HepG2 (cell line): ENCODE results near the gene ENPP1. TPM values are rescaled to one million over a fixed set of nuclear protein-coding genes. Genes with fewer than 3 reads are reported as not detected.

ENCODE experiments used
- AKAP8 ChIP-seq: sonication (generic); formaldehyde crosslinking; IDR thresholded peaks from 2 replicates; pipeline ENCODE4 v1.5.1; 2020; ENCODE audit warnings: mild to moderate bottlenecking, missing genetic modification reagents
- BHLHE40 ChIP-seq: IDR thresholded peaks from 2 replicates; pipeline ENCODE4 v1.6.1; 2011; ENCODE audit warnings: low read length, improper control_type of control experiment
- DNMT1 ChIP-seq: sonication (generic); formaldehyde crosslinking; IDR thresholded peaks from 2 replicates; pipeline ENCODE4 v1.5.1; 2020; ENCODE audit warnings: mild to moderate bottlenecking, missing genetic modification reagents
- IKZF1 ChIP-seq: fragments of 450-650 bp; IDR thresholded peaks from 2 replicates; pipeline ENCODE4 v1.7.1; 2016
- MXI1 ChIP-seq: IDR thresholded peaks from 3 replicates; pipeline ENCODE4 v1.6.1; 2012; ENCODE audit warnings: low read depth, low read length, inconsistent platforms, borderline replicate concordance
- SIX4 ChIP-seq: sonication (generic); formaldehyde crosslinking; IDR thresholded peaks from 2 replicates; pipeline ENCODE4 v1.4.0; 2020; ENCODE audit warnings: missing genetic modification reagents
- ZNF337 ChIP-seq: sonication (generic); formaldehyde crosslinking; IDR thresholded peaks from 2 replicates; pipeline ENCODE4 v1.5.1; 2020; ENCODE audit warnings: missing genetic modification reagents, low read depth, mild to moderate bottlenecking, borderline replicate concordance
- ZNF546 ChIP-seq: sonication (generic); formaldehyde crosslinking; conservative IDR thresholded peaks from 2 replicates; pipeline ENCODE4 v1.8.1; 2023; ENCODE audit warnings: mild to moderate bottlenecking, missing genetic modification reagents
- ZNF768 ChIP-seq: sonication (generic); formaldehyde crosslinking; IDR thresholded peaks from 2 replicates; pipeline ENCODE4 v1.4.0; 2020; ENCODE audit warnings: missing genetic modification reagents
- polyA plus RNA-seq, 8 experiments: library from polyadenylated mRNA; depleted of rRNA in 3 of 8; stranded (reverse) in 7 of 8; unstranded in 1 of 8; fragments of >200 nt; fragmentation: Illumina TruSeq in 4 of 8; extraction: Trizol in 4 of 8; gene quantifications; 2 replicates each; pipeline versions ENCODE4 v1.2.1 to v1.2.3, GENCODE V29; 2011 to 2016; ENCODE audit warnings: low read depth in 4 of 8, missing spikeins in 1 of 8, mixed read lengths in 1 of 8; ENCODE audit not compliant: insufficient read depth in 1 of 8
- total RNA-seq, 5 experiments: library from RNA; depleted of rRNA; stranded (reverse); fragments of >200 nt; fragmentation: Illumina TruSeq; extraction: Trizol; gene quantifications; 2 replicates each; pipeline ENCODE4 v1.2.3, GENCODE V29; 2016; ENCODE audit warnings: low read depth in 1 of 5
- TF ChIP-seq, protein P1 (sequence below): sonication (generic); formaldehyde crosslinking; IDR thresholded peaks from one replicate; pipeline ENCODE4 v1.5.1; 2020; ENCODE audit warnings: mild to moderate bottlenecking, missing genetic modification reagents; ENCODE audit errors: not compliant biosample characterization
- TF ChIP-seq, protein P2 (sequence below): sonication (generic); formaldehyde crosslinking; IDR thresholded peaks from 2 replicates; pipeline ENCODE4 v1.5.1; 2020; ENCODE audit warnings: missing genetic modification reagents, mild to moderate bottlenecking, borderline replicate concordance
- TF ChIP-seq, protein P3 (sequence below): IDR thresholded peaks from 2 replicates; pipeline ENCODE4 v1.6.1; 2016; ENCODE audit warnings: low read depth
- TF ChIP-seq, protein P4 (sequence below): sonication (generic); formaldehyde crosslinking; IDR thresholded peaks from 2 replicates; pipeline ENCODE4 v1.5.0; 2020; ENCODE audit warnings: mild to moderate bottlenecking, missing genetic modification reagents, borderline replicate concordance

The ENPP1 gene
- total and polyA plus RNA-seq, 2 of the 13 experiments (the other 11 are each of a cell fraction or from before 2014, with no cell fraction given) = 56.5 to 160 TPM

DNA sequence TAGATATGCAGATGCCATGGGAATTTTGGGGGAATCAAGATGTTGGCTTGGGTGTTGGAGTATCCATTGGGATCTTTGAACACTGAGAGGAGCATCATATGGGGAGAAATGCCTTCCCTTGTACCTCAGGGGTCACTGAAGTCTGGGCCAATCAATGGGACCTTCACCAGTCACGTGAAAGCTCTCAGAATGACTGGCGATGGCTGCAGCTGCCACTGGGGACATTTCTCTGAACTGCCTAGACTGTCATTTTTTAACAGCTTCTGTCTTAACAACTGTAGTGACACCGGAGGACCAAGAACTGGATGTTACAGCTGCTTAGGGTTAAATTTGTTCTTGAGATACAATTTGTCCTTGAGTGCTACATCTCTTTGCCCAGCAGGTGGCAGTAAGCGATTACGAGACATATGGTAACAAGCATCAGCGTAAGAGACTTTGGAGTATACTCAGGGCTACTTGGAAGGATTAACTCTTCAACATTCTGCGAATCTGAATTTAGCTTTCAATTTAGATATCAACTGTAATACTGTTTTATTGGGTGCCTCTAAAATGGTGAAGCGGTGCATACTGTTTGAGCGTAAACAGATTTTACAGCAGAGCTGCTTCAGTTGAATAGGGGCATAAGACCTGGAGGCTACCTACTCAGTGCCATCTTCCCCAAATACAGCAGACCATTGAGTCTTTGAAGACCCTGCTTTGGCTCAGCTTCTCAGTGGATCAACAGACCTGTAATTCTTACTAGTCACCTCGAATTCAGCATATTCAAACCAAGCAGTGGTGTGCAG is 107.3 kb downstream of the ENPP1 start (continued):
- TF ChIP-seq, protein P1, sequence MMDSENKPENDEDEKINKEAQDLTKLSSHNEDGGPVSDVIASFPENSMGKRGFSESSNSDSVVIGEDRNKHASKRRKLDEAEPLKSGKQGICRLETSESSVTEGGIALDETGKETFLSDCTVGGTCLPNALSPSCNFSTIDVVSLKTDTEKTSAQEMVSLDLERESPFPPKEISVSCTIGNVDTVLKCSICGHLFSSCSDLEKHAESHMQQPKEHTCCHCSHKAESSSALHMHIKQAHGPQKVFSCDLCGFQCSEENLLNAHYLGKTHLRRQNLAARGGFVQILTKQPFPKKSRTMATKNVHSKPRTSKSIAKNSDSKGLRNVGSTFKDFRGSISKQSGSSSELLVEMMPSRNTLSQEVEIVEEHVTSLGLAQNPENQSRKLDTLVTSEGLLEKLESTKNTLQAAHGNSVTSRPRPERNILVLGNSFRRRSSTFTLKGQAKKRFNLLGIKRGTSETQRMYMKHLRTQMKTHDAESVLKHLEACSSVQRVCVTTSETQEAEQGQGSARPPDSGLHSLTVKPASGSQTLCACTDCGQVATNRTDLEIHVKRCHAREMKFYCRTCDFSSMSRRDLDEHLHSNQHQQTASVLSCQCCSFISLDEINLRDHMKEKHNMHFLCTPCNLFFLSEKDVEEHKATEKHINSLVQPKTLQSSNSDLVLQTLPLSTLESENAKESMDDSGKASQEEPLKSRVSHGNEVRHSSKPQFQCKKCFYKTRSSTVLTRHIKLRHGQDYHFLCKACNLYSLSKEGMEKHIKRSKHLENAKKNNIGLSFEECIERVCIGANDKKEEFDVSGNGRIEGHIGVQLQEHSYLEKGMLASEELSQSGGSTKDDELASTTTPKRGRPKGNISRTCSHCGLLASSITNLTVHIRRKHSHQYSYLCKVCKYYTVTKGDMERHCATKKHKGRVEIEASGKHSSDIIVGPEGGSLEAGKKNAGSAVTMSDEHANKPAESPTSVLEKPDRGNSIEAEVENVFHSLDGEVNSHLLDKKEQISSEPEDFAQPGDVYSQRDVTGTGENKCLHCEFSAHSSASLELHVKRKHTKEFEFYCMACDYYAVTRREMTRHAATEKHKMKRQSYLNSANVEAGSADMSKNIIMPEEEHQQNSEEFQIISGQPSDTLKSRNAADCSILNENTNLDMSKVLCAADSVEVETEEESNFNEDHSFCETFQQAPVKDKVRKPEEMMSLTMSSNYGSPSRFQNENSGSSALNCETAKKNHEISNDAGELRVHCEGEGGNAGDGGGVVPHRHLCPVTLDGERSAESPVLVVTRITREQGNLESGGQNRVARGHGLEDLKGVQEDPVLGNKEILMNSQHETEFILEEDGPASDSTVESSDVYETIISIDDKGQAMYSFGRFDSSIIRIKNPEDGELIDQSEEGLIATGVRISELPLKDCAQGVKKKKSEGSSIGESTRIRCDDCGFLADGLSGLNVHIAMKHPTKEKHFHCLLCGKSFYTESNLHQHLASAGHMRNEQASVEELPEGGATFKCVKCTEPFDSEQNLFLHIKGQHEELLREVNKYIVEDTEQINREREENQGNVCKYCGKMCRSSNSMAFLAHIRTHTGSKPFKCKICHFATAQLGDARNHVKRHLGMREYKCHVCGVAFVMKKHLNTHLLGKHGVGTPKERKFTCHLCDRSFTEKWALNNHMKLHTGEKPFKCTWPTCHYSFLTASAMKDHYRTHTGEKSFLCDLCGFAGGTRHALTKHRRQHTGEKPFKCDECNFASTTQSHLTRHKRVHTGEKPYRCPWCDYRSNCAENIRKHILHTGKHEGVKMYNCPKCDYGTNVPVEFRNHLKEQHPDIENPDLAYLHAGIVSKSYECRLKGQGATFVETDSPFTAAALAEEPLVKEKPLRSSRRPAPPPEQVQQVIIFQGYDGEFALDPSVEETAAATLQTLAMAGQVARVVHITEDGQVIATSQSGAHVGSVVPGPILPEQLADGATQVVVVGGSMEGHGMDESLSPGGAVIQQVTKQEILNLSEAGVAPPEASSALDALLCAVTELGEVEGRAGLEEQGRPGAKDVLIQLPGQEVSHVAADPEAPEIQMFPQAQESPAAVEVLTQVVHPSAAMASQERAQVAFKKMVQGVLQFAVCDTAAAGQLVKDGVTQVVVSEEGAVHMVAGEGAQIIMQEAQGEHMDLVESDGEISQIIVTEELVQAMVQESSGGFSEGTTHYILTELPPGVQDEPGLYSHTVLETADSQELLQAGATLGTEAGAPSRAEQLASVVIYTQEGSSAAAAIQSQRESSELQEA (CRISPR knock-in tag) = no peak
- TF ChIP-seq, protein P2, sequence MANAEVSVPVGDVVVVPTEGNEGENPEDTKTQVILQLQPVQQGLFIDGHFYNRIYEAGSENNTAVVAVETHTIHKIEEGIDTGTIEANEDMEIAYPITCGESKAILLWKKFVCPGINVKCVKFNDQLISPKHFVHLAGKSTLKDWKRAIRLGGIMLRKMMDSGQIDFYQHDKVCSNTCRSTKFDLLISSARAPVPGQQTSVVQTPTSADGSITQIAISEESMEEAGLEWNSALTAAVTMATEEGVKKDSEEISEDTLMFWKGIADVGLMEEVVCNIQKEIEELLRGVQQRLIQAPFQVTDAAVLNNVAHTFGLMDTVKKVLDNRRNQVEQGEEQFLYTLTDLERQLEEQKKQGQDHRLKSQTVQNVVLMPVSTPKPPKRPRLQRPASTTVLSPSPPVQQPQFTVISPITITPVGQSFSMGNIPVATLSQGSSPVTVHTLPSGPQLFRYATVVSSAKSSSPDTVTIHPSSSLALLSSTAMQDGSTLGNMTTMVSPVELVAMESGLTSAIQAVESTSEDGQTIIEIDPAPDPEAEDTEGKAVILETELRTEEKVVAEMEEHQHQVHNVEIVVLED = 0 out of 2 replicates have a peak, but pooled peaks have one; percentile 44
- no peak for TF ChIP-seq SIX4 (CRISPR knock-in tag)
- no peak for TF ChIP-seq DNMT1
- TF ChIP-seq ZNF768 (CRISPR knock-in tag) = no peak
- TF ChIP-seq, protein P3, sequence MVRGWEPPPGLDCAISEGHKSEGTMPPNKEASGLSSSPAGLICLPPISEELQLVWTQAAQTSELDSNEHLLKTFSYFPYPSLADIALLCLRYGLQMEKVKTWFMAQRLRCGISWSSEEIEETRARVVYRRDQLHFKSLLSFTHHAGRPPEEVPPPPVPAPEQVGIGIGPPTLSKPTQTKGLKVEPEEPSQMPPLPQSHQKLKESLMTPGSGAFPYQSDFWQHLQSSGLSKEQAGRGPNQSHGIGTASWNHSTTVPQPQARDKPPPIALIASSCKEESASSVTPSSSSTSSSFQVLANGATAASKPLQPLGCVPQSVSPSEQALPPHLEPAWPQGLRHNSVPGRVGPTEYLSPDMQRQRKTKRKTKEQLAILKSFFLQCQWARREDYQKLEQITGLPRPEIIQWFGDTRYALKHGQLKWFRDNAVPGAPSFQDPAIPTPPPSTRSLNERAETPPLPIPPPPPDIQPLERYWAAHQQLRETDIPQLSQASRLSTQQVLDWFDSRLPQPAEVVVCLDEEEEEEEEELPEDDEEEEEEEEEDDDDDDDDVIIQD = 0 out of 2 replicates have a peak, but pooled peaks have one; percentile 34
- no peak for TF ChIP-seq MXI1
- TF ChIP-seq ZNF546 (CRISPR knock-in tag) = no peak
- TF ChIP-seq, protein P4, sequence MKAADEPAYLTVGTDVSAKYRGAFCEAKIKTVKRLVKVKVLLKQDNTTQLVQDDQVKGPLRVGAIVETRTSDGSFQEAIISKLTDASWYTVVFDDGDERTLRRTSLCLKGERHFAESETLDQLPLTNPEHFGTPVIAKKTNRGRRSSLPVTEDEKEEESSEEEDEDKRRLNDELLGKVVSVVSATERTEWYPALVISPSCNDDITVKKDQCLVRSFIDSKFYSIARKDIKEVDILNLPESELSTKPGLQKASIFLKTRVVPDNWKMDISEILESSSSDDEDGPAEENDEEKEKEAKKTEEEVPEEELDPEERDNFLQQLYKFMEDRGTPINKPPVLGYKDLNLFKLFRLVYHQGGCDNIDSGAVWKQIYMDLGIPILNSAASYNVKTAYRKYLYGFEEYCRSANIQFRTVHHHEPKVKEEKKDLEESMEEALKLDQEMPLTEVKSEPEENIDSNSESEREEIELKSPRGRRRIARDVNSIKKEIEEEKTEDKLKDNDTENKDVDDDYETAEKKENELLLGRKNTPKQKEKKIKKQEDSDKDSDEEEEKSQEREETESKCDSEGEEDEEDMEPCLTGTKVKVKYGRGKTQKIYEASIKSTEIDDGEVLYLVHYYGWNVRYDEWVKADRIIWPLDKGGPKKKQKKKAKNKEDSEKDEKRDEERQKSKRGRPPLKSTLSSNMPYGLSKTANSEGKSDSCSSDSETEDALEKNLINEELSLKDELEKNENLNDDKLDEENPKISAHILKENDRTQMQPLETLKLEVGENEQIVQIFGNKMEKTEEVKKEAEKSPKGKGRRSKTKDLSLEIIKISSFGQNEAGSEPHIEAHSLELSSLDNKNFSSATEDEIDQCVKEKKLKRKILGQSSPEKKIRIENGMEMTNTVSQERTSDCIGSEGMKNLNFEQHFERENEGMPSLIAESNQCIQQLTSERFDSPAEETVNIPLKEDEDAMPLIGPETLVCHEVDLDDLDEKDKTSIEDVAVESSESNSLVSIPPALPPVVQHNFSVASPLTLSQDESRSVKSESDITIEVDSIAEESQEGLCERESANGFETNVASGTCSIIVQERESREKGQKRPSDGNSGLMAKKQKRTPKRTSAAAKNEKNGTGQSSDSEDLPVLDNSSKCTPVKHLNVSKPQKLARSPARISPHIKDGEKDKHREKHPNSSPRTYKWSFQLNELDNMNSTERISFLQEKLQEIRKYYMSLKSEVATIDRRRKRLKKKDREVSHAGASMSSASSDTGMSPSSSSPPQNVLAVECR (CRISPR knock-in tag) = no peak; the same call in 1 of the 2 replicates
- no peak for TF ChIP-seq AKAP8 (CRISPR knock-in tag)
- no peak for TF ChIP-seq IKZF1
- TF ChIP-seq ZNF337 (CRISPR knock-in tag) = no peak
- peak; percentile 43; the same call in 1 of the 2 replicates for TF ChIP-seq BHLHE40
